ENCODE data around the gene ZFPM1. TPM values are rescaled to one million over a fixed set of nuclear protein-coding genes. Genes with fewer than 3 reads are reported as not detected.

The ZFPM1 gene
- total RNA-seq, 2 experiments from 2014 or later: 2.1 to 14.2 TPM

GRCh38 chr16:88530858-88531203 lies 77.8 kb downstream of the ZFPM1 start:
- Histone ChIP-seq H3K79me2 (ENCODE audit: insufficient read depth, low read depth, low read length) (no peaks in the 10 kb centered on the region), H3K27ac (ENCODE audit: low read depth, low read length, poor library complexity, severe bottlenecking) (no peak overlapping the region), H3K4me1 (ENCODE audit: insufficient read depth, low read length, poor library complexity, severe bottlenecking) (peaks cover 10% of the 10 kb centered on the region), H2AFZ (ENCODE audit: low read length) (no peak overlapping the region), H3K4me2 (ENCODE audit: low read length) (no peak overlapping the region), H3K4me3 (ENCODE audit: low read depth, low read length, poor library complexity, severe bottlenecking) (no peak overlapping the region), H3K9me2 (ENCODE audit: insufficient read depth, low read length) (no peaks in the 10 kb centered on the region), H4K20me1 (ENCODE audit: insufficient read depth, low read length) (no peaks in the 10 kb centered on the region), H3K36me3 (ENCODE audit: insufficient read depth, low read length) (0 out of 2 replicates have a peak, but pooled peaks cover 3% of the 10 kb centered on the region), H3K9me3 (ENCODE audit: low read length) (no peaks in the 10 kb centered on the region)
- intact Hi-C loops (cut with micrococcal nuclease; ENCODE audit: unreplicated experiment): no loop called here
- DNase-seq (ENCODE audit: low spot score): no peak
- BruUV-seq (replicated peaks): no TSS peak
- no peak for TF ChIP-seq CTCF (conservative IDR thresholded peaks at IDR 0.05; ENCODE audit: low read length)
- no peak for TF ChIP-seq EZH2phosphoT487 (IDR thresholded peaks at IDR 0.05; ENCODE audit: borderline replicate concordance, low read depth, low read length)
- POLR2A ChIA-PET: no interaction called here
- CTCF ChIA-PET (ENCODE audit: unreplicated experiment): no interaction called here

GRCh38 chr16:88531346-88531745 lies 78.3 kb downstream of the ZFPM1 start:
- no TSS peak for BruUV-seq (replicated peaks)
- no peak overlapping the region for H3K27ac ChIP-seq (ENCODE audit: low read depth, low read length, poor library complexity, severe bottlenecking)
- H3K4me1 ChIP-seq (ENCODE audit: insufficient read depth, low read length, poor library complexity, severe bottlenecking): peaks cover 10% of the 10 kb centered on the region
- TF ChIP-seq CTCF (conservative IDR thresholded peaks at IDR 0.05; ENCODE audit: low read length): no peak
- TF ChIP-seq EZH2phosphoT487 (IDR thresholded peaks at IDR 0.05; ENCODE audit: borderline replicate concordance, low read depth, low read length): no peak
- no peaks in the 10 kb centered on the region for H3K9me2 ChIP-seq (ENCODE audit: insufficient read depth, low read length)
- no peaks in the 10 kb centered on the region for H3K79me2 ChIP-seq (ENCODE audit: insufficient read depth, low read depth, low read length)
- ChIA-PET POLR2A (no interaction called here), CTCF (ENCODE audit: unreplicated experiment) (no interaction called here)
- no peak overlapping the region for H2AFZ ChIP-seq (ENCODE audit: low read length)
- no peak overlapping the region for H3K4me3 ChIP-seq (ENCODE audit: low read depth, low read length, poor library complexity, severe bottlenecking)
- no peaks in the 10 kb centered on the region for H4K20me1 ChIP-seq (ENCODE audit: insufficient read depth, low read length)
- no peak overlapping the region for H3K4me2 ChIP-seq (ENCODE audit: low read length)
- 0 out of 2 replicates have a peak, but pooled peaks cover 3% of the 10 kb centered on the region for H3K36me3 ChIP-seq (ENCODE audit: insufficient read depth, low read length)
- H3K9me3 ChIP-seq (ENCODE audit: low read length): no peaks in the 10 kb centered on the region
- no peak for DNase-seq (ENCODE audit: low spot score)
- intact Hi-C loops (cut with micrococcal nuclease; ENCODE audit: unreplicated experiment): no loop called here

DNA sequence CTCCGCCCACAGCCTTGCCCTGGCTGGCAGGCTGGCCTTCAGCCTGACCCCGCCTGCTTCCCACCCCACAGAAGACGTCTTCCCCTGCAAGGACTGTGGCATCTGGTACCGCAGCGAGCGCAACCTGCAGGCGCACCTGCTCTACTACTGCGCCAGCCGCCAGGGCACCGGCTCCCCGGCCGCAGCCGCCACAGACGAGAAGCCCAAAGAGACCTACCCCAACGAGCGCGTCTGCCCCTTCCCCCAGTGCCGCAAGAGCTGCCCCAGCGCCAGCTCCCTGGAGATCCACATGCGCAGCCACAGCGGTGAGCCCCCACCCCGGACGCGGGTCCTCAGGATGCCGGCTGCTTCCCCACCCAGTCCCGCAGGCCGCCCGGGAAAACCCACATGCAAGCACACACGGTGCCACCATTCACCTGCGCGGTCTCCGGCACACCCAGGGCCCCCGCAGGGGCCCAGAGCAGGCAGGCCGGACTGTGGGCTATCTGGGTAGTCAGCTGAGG lies 78.9 kb downstream of the ZFPM1 start:
- POLR2A ChIA-PET: no interaction called here
- BruUV-seq (replicated peaks): no TSS peak

More for the DNA sequence above, 78.9 kb downstream of the ZFPM1 start:
- DNase-seq (ENCODE audit: low spot score): no peak
- Histone ChIP-seq H3K4me3 (ENCODE audit: low read depth, low read length, poor library complexity, severe bottlenecking) (no peak overlapping the region), H3K9me2 (ENCODE audit: insufficient read depth, low read length) (no peaks in the 10 kb centered on the region), H2AFZ (ENCODE audit: low read length) (no peak overlapping the region), H3K9me3 (ENCODE audit: low read length) (no peaks in the 10 kb centered on the region), H3K27ac (ENCODE audit: low read depth, low read length, poor library complexity, severe bottlenecking) (no peak overlapping the region), H3K36me3 (ENCODE audit: insufficient read depth, low read length) (0 out of 2 replicates have a peak, but pooled peaks cover 3% of the 10 kb centered on the region), H4K20me1 (ENCODE audit: insufficient read depth, low read length) (no peaks in the 10 kb centered on the region), H3K4me1 (ENCODE audit: insufficient read depth, low read length, poor library complexity, severe bottlenecking) (peaks cover 14% of the 10 kb centered on the region), H3K4me2 (ENCODE audit: low read length) (no peak overlapping the region), H3K79me2 (ENCODE audit: insufficient read depth, low read depth, low read length) (no peaks in the 10 kb centered on the region)
- CTCF ChIA-PET (ENCODE audit: unreplicated experiment): no interaction called here
- intact Hi-C loops (cut with micrococcal nuclease; ENCODE audit: unreplicated experiment): no loop called here
- TF ChIP-seq CTCF (conservative IDR thresholded peaks at IDR 0.05; ENCODE audit: low read length) (no peak), EZH2phosphoT487 (IDR thresholded peaks at IDR 0.05; ENCODE audit: borderline replicate concordance, low read depth, low read length) (no peak)

All from OCI-LY7 (cell line).